LNCAP (cell line): ENCODE measurements around the gene PGA5.
"Not testable (repeated sequence)": the region's sequence is repeated elsewhere in the genome, so short reads cannot be mapped to it uniquely, and the experiment has no call there.

Experiments
- TF ChIP-seq, protein P1 (sequence below): fragments of 450-650 bp; IDR thresholded peaks from 2 replicates; pipeline ENCODE4 v1.5.1; 2017; ENCODE audit warnings: mild to moderate bottlenecking

PGA5 gene

DNA sequence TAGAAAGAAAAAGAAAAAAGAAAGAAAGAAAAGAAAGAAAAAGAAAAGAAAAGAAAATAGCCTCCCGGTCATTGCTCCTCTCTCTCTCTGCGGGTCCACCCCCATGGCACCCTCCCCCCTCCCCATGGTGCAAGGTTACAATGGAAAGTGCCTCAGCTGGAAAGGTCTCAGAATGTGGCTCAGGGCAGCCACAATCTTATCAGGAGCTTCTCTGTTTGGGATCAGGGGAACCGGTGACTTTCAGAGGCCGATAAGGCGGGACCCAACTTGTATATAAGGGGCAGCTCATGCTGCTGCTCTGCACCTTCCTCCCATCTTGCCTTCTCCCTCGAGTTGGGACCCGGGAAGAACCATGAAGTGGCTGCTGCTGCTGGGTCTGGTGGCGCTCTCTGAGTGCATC lies at the start of gene PGA5:
PGA5 (plus strand) TSS at position 301 of the 400 bp plus-strand sequence; CDS start at position 353, 52 bp downstream.
- TF ChIP-seq, protein P1, sequence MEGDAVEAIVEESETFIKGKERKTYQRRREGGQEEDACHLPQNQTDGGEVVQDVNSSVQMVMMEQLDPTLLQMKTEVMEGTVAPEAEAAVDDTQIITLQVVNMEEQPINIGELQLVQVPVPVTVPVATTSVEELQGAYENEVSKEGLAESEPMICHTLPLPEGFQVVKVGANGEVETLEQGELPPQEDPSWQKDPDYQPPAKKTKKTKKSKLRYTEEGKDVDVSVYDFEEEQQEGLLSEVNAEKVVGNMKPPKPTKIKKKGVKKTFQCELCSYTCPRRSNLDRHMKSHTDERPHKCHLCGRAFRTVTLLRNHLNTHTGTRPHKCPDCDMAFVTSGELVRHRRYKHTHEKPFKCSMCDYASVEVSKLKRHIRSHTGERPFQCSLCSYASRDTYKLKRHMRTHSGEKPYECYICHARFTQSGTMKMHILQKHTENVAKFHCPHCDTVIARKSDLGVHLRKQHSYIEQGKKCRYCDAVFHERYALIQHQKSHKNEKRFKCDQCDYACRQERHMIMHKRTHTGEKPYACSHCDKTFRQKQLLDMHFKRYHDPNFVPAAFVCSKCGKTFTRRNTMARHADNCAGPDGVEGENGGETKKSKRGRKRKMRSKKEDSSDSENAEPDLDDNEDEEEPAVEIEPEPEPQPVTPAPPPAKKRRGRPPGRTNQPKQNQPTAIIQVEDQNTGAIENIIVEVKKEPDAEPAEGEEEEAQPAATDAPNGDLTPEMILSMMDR: not testable (repeated sequence)

GRCh38 chr11:61193596-61193995 lies 47.4 kb upstream of the PGA5 start:
- TF ChIP-seq, protein P1: no peak

- TF ChIP-seq, protein P1: no peak
These were observed 46.8 kb upstream of the PGA5 start for GRCh38 chr11:61194169-61194671.

- TF ChIP-seq, protein P1: no peak
These were observed 45.8 kb upstream of the PGA5 start for GRCh38 chr11:61194981-61195695.

DNA sequence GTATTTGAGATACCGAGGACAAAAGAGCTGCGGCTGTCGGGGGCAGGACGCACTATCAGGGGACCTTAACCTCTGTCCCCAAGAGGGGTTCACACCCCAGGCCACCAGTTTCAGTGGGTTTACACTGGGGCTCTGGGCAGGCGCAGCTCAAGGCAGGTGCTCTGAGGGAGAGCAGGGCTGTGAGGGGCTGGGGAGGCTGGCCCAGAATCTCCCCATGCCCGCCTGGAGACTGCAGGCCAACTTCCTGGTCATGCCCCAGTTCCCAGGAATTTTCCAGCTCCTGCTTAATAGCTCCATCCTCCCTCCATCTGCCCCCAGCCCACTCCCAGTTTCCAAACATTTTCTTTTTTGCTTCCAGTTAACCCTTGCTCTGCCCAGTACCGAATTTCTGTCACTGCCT lies 45.3 kb upstream of the PGA5 start:
- TF ChIP-seq, protein P1: no peak

GRCh38 chr11:61198361-61198760 lies 42.6 kb upstream of the PGA5 start:
- TF ChIP-seq, protein P1: no peak

DNA sequence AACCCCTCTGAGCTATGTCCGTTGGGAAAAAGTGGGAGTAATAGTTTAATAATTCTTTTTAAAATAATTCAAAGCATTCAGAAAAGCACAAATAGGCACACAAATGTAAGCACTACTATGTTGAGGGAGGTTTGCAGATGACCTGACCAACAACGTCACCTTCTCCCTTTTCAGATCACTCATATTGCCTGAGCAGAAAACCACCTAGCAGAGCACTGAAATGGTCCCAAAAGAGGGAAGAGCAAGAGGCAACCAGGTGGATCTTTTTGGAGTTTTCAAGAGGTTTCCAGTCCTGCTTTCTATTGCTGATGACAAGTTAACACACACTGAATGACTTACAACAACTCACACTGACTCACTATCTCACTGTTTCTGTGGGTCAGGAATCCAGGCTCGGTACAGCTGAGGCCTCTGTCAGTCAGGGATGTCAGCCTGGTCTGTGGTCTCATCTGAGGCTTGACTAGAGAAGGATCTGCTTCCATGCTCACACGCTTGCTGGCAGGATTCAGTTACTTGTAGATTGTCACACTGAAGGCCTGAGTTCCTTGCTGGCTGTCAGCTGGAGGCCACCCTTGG lies 41.9 kb upstream of the PGA5 start:
- TF ChIP-seq, protein P1: no peak
